Activated CD4-positive, alpha-beta T cell treated with anti-CD3 and anti-CD28 coated beads, Interleukin-2, amount 50 U/mL, for 24 hours (primary cell): ENCODE data around the gene ROCK1.
"Not testable (repeated sequence)": the region's sequence is repeated elsewhere in the genome, so short reads cannot be mapped to it uniquely, and the experiment has no call there.

Experiments used
- DNase-seq, 2 donors: peaks; one replicate each; pipeline ENCODE4 v3.0.0-alpha.2; 2020; ENCODE audit warnings: low read depth in 1 of 2, low spot score in 1 of 2

The ROCK1 gene

GRCh38 chr18:21111346-21112139 is at the start of gene ROCK1:
Gene ROCK1 (minus strand): TSS chr18:21111813. CDS start chr18:21110910, 903 bp downstream.
- peak; percentile 96 to 98 for DNase-seq

GRCh38 chr18:21155443-21155842 is 43.8 kb upstream of the ROCK1 start:
- no peak for DNase-seq

DNA sequence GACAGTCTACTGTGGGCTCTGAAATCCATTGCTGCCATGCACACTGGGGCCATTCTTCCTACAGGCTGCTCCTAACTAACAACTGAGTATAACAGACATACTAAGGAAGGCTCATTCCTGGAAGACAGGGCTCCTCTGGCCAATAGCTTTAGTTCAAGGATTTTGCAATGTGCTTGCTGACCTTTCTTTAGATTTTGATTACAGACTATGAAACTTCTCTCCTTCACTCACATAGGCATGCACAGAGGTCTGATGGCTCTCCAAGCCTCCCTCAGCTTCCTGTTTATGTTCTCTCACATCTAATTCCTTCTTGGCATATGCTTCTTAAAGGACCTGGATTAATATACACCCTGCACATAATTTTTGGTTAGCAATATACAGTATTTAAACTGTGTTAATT is 34.4 kb upstream of the ROCK1 start:
- DNase-seq, result no peak

DNA sequence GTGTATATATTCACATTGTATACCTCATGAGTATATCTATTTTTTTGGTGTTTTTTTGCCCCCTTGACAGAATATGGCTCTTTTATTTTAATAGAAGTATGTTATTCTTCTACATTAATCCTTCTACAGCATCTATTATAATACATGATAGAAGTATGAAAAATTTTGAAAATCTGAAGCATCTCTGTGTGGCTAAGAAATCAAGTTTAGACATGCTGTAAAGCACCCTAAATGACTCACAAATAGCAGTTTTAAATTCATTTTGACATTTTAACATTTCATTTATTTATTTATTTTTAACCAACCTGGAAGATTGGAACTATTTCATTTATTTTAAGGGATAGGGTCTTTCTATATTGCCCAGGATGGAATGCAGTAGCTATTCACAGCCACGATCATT is 33.8 kb upstream of the ROCK1 start:
- DNase-seq, result no peak

- no peak for DNase-seq
Observed at GRCh38 chr18:21141668-21142422, 30.2 kb upstream of the ROCK1 start.

DNA sequence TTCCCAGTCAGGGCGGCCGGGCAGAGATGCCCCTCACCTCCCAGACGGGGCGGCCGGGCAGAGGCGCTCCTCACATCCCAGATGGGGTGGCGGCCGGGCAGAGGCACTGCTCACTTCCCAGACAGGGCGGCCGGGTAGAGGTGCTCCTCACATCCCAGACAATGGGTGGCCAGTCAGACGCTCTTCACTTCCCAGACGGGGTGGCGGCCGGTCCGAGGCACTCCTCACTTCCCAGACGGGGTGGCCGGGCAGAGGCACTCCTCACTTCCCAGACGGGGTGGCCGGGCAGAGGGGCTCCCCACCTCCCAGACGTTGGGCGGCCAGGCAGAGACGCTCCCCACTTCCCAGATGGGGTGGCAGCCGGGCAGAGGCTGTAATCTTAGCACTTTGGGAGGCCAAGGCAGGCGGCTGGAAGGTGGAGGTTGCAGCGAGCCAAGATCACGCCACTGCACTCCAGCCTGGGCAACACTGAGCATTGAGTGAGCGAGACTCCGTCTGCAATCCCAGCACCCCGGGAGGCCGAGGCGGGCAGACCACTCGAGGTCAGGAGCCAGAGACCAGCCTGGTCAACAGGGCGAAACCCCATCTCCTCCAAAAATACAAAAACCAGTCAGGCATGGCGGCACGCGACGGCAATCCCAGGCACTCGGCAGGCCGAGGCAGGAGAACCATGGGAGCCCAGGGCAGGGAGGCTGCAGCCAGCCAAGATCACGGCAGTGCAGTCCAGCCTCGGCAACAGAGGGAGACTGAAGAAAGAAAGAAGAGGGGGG is 26.3 kb upstream of the ROCK1 start:
- DNase-seq, result not testable (repeated sequence)

GRCh38 chr18:21134895-21135294 is 23.3 kb upstream of the ROCK1 start:
- DNase-seq, result no peak

DNA sequence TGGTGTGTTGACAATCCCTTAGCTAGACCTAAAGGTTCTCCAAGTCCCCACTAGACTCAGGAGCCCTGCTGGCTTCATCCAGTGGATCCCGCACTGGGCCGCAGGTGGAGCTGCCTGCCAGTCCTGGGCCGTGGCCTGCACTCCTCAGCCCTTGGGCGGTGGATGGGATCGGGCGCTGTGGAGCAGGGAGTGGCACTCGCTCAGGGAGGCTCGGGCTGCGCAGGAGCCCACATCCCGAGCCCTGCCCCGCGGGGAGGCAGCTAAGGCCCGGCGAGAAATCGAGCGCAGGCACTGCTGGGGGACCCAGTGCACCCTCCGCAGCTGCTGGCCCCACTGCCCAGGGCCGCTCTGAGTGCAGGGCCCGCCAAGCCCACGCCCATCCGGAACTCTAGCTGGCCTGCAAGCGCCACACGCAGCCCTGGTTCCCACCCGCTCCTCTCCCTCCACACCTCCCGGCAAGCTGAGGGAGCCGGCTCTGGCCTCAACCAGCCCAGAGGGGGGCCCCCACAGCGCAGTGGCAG is 20.8 kb upstream of the ROCK1 start:
- no peak for DNase-seq

DNA sequence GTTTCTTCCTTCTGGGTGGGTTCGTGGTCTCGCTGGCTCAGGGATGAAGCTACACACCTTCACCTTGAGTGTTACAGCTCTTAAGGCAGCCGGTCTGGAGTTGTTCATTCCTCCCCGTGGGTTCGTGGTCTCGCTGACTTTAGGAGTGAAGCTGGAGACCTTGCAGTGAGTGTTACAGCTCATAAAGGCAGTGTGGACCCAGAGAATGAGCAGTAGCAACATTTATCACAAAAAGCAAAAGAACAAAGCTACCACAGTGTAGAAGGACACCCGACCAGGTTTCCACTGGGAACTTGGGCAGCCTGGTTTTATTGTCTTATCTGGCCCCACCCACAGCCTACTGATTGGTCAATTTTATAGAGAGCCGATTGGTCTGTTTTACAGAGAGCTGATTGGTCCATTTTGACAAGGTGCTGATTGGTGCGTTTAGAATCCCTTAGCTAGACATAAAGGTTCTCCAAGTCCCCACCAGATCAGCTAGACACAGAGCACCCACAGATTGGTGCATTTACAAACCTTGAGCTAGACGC is 20.1 kb upstream of the ROCK1 start:
- DNase-seq, result no peak

DNA sequence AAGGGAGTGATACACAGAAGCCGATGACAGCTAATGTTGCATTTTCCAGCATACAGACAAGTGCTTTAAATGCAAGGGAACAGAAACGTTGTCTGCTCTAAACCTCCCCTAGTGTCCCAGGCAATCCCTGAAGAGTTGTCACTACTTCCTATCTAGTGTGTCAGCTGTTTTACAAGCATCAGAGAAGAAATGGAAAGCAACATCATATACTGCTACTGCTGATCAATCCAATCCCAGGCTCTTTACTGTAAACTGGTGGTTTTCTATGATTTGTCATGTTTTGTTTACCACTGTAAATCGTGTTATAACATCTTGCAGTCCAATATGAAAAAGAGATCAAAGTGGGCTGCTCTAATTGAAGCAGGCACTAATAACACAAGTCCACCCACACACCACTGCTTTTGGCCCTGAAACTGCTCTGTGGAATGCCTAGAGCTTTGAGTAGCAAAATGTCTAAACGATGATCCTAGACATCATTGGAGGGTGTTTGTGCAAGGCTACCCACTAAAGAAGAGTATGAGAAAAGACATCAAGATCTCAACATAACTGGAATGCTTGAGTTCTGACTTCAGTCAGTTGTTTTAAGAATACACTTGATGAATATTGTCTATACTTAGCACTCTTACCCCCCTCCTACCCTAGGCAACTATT is 18.1 kb upstream of the ROCK1 start:
- no peak for DNase-seq

DNA sequence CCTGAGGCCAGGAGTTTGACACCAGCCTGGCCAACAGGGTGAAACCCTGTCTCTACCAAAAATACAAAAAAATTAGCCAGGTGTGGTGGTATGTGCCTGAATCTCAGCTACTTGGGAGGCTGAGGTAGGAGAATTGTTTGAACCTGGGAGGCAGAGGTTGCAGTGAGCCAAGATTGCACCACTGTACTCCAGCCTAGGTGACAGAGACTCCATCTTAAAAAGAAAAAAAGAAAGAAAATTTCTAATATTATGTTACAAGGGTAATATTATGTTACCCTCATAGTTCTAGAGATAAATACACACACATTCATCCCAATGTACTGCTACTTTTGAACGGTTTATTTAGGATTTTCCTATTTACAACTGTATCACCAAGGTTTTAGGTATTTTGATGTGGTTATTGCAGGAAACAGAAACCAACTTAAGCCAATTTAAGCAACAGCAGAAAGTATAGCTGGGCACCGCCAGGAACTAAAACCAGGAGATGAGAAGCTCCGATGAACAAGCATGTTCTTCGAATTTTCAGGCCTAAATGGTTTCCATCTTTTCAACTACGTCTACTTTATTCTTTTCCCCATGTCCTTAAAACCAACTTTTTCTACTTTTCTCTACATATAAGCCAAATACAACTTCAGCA is 11.8 kb upstream of the ROCK1 start:
- DNase-seq, result no peak

- DNase-seq, result no peak
Observed at GRCh38 chr18:21118806-21119205, 7.2 kb upstream of the ROCK1 start.

DNA sequence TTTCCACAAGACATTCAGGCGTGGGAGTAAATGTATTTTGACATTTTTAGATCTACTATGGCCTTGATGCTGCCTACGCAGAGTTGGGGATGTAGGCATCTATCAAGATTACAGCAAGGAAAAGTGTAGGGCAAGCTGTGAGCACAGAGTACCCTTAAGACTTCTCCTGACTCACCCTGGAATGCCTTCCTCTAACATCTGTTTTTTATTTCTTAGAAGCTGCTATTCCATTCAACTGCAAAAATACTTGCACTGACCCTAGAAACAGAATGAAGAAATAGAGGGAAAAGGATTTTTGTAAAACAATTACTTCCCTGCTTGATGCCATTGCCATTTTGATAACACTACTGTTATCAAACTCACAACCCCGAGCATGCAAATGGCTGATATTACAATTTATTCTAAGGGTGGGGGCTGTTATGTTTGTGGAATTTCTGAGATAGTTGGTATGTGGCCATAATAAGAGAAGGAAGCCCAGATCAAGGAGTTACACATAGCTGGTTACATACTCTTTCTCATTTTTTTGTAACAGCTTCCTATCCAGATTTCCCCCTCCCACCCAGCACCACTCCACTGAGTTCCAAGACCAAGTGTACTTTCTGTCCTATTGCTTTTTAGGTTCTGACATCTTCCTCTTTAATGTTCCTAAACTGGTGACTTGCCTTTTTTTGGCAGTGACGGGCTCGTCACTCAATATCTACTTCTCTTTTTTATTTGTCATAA is 6.0 kb upstream of the ROCK1 start:
- DNase-seq, result no peak

DNA sequence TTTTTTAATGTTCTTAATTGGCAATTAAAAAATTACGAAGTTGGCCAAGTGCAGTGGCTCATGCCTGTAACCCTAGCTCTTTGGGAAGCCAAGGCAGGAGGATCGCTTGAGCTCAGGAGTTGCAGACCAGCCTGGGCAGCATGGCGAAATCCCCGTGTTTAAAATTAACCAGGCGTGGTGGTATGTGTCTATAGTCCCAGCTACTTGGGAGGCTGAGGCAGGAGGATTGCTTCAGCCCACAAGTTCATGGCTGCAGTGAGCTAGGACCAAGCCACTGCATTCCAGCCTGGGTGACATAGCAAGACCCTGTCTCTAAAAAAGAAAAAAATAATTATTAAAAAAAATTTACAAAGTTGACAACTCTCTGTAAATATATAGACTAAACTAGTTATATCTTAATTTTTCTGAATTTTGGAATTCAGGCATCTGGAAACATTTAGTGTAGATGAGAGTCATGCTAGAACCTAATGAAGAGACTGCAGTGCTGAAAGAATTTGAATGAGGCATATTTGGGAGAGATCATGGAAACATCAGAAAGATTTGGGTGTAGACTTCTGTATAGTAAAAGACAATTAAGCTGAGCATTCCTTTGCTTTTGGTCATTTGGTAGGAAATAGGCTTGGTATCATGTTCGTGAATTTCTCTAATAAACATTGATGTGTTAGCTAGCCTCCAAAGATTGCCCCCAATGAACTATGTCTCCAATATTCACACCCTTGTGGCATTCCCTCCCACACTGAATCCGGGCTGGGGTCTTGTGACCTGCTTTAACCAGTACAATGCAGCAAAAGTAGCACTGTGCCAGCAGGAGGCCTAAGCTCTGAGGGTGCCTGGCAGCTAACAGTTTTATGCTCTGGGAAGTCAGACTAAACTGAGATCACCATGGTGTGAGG is 4.2 kb upstream of the ROCK1 start:
- no peak for DNase-seq

- no peak for DNase-seq
Observed at GRCh38 chr18:21112543-21113105, 1.0 kb upstream of the ROCK1 start.

DNA sequence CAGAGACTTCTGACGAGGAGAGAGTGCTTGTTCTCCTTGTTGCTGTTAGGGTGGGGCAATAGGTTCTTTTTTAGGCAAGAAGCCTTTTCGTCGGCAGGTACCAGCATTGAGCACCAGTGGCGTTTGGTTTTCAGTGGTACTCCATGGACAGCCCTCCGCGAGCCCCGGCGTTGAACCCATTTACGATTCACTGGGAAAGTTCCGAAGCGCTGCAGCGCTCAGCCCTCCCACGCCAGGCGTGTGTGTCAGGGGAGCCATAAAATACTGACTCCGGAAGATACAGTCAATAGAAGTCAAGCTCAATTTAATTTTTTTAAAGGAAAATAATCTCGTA is 494 bp upstream of the ROCK1 start:
- DNase-seq, result no peak

- DNase-seq, result peak; percentile 30 to 43
Observed at GRCh38 chr18:21110713-21111345, 784 bp downstream of the ROCK1 start.
